Activated T-helper 17 cell treated with anti-CD3 and anti-CD28 coated beads, Interleukin-2, amount 50 U/mL, for 72 hours (primary cell): ENCODE measurements around the gene PI16. TPM values are rescaled to one million over a fixed set of nuclear protein-coding genes. Genes with fewer than 3 reads are reported as not detected.
A peak's percentile ranks its signal among the peaks of the same experiment; 100 is the strongest.
"Not testable (repeated sequence)": the region's sequence is repeated elsewhere in the genome, so short reads cannot be mapped to it uniquely, and the experiment has no call there.

ENCODE experiments used
- ATAC-seq: fragments of 150-1000 bp; cut with Tn5 transposase; replicated peaks from 2 replicates; pipeline ENCODE4 v1.10.0; 2021; ENCODE audit warnings: mild to moderate bottlenecking, moderate library complexity
- H3K27ac Mint-ChIP-seq: one replicate; pipeline ENCODE4 v1.8.0; 2022; ENCODE audit warnings: mixed read lengths
- H3K27me3 Mint-ChIP-seq: one replicate; pipeline ENCODE4 v1.8.0; 2022; ENCODE audit warnings: mixed read lengths
- H3K36me3 Mint-ChIP-seq: one replicate; pipeline ENCODE4 v1.8.0; 2022; ENCODE audit warnings: low read depth, mild to moderate bottlenecking, mixed read lengths
- H3K4me1 Mint-ChIP-seq: one replicate; pipeline ENCODE4 v1.8.0; 2022; ENCODE audit warnings: mixed read lengths
- H3K4me3 Mint-ChIP-seq: one replicate; pipeline ENCODE4 v1.8.0; 2022; ENCODE audit warnings: mild to moderate bottlenecking, mixed read lengths
- H3K9me3 Mint-ChIP-seq: one replicate; pipeline ENCODE4 v1.8.0; 2022; ENCODE audit warnings: mixed read lengths
- total RNA-seq, 2 donors: library from RNA; stranded (reverse); gene quantifications; one replicate each; pipeline ENCODE4 v1.2.3, GENCODE V29; 2022

The PI16 gene
- total RNA-seq, 2 donors from 2014 or later = 1.8 to 2.1 TPM

DNA sequence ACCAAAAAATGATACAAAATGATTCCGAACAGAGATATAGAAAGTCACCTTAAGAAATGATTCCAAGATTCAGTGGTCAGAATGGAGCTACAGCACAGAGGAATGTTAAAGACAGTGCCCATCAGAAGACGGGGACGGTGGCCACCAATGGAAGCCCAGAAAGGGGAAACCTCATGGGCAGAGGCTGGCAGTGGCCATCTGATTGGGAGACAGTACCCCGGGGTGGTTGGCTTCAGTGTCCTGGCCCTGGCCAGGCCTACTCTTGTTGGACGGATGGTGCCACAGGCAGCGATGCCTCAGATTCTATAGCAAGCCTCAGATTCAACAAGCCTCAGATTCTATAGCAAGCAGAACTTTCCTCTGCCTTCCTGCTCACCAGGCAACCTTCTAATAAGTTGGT, 16.6 kb upstream of the PI16 start:
- Mint-ChIP-seq H3K27me3 (peaks cover 6% of the 10 kb centered on the region), H3K4me1 (no peaks in the 10 kb centered on the region), H3K27ac (no peak overlapping the region), H3K9me3 (no peaks in the 10 kb centered on the region), H3K4me3 (no peak overlapping the region), H3K36me3 (no peaks in the 10 kb centered on the region)
- no peak for ATAC-seq

DNA sequence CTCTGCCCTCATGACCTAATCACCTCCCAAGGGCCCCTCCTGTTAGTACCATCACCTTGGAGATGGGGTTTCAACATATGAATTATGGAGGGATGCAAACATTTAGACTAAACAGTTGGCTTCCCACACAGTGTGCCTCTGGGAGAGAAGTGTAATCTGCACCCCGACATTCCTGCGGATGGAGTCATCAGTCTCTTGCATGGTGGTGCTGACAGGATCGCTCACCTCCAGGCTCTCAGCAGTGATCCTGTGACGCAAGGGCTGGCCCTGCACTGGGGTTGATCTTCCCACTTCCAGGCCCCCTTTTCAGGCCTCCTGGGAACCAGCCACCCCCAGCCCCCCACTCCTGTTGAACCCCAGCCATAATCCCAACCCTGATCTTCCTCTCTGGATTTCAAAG, 16.0 kb upstream of the PI16 start:
- no peaks in the 10 kb centered on the region for H3K36me3 Mint-ChIP-seq
- no peak overlapping the region for H3K4me3 Mint-ChIP-seq
- peaks cover 6% of the 10 kb centered on the region for H3K27me3 Mint-ChIP-seq
- no peaks in the 10 kb centered on the region for H3K4me1 Mint-ChIP-seq
- no peak overlapping the region for H3K27ac Mint-ChIP-seq
- no peak for ATAC-seq
- H3K9me3 Mint-ChIP-seq = no peaks in the 10 kb centered on the region

DNA sequence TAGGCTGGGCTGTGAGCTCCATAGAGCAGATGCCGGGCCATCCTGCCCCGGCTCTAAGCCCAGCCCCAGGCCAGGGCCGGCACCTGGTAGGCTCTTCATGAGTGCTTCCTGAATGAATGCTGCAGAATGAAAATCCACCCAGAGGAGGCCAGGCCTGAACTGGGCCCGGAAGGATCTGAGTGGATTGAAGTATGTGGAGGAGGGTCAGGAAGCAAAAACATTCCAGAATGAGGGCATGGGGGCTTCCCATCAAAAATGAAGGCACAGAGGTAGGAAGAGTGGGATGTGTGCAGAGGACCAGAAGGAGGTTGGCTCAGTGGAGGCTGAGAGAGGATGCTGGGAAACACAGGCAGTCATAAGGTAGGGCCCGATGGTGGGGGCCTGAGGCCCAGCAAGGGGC, 15.5 kb upstream of the PI16 start:
- H3K4me1 Mint-ChIP-seq, H3K27ac Mint-ChIP-seq, H3K9me3 Mint-ChIP-seq, H3K4me3 Mint-ChIP-seq, H3K36me3 Mint-ChIP-seq, ATAC-seq, H3K27me3 Mint-ChIP-seq: not testable (repeated sequence)

DNA sequence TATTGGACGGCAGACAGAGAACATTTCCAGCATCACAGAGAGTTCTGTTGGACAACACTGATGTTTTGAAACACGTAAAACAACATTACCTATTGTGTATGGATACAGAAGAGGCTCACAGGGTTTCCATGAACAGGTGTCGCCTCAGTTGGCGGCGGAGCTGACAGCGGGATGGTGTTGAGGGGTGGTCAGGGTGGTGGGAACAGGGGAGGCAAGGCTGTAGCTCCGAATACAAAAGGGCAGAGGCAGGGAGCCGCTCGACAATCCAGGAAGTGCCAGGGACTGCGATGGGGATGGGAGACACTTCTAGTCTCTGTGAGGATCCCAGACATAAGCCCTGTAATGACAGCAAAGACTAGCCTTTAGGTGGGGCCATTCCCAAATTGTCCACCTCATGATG, 14.5 kb upstream of the PI16 start:
- no peaks in the 10 kb centered on the region for H3K9me3 Mint-ChIP-seq
- no peak overlapping the region for H3K4me3 Mint-ChIP-seq
- peaks cover 6% of the 10 kb centered on the region for H3K27me3 Mint-ChIP-seq
- H3K4me1 Mint-ChIP-seq = peaks cover 3% of the 10 kb centered on the region
- ATAC-seq = no peak
- H3K36me3 Mint-ChIP-seq = no peaks in the 10 kb centered on the region
- H3K27ac Mint-ChIP-seq = no peak overlapping the region

DNA sequence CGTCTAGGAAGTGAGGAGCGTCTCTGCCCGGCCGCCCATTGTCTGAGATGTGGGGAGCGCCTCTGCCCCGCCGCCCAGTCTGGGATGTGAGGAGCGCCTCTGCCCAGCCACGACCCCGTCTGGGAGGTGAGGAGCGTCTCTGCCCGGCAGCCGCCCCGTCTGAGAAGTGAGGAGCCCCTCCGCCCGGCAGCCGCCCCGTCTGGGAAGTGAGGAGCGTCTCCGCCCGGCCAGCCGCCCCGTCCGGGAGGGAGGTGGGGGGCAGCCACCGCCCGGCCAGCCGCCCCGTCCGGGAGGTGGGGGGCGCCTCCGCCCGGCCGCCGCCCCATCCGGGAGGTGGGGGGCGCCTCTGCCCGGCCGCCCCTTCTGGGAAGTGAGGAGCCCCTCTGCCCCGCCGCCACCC, 13.0 kb upstream of the PI16 start:
- not testable (repeated sequence) for H3K27ac Mint-ChIP-seq, H3K9me3 Mint-ChIP-seq, ATAC-seq, H3K4me3 Mint-ChIP-seq, H3K4me1 Mint-ChIP-seq, H3K27me3 Mint-ChIP-seq, H3K36me3 Mint-ChIP-seq

DNA sequence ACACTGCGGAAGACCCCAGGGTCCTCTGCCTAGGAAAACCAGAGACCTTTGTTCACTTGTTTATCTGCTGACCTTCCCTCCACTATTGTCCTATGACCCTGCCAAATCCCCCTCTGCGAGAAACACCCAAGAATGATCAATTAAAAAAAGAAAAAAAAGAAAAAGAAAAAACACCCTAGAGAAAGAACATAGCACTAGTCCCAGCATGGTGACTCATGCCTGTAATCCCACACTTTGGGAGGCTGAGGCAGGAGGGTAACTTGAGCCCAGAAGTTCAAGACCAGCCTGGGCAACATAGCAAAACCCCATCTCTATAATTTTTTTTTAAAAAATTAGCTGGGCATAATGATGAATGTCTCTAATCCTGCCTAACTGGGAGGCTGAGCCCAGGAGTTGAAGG, 12.2 kb upstream of the PI16 start:
- ATAC-seq, H3K27me3 Mint-ChIP-seq, H3K27ac Mint-ChIP-seq, H3K36me3 Mint-ChIP-seq, H3K4me1 Mint-ChIP-seq, H3K9me3 Mint-ChIP-seq, H3K4me3 Mint-ChIP-seq: not testable (repeated sequence)

DNA sequence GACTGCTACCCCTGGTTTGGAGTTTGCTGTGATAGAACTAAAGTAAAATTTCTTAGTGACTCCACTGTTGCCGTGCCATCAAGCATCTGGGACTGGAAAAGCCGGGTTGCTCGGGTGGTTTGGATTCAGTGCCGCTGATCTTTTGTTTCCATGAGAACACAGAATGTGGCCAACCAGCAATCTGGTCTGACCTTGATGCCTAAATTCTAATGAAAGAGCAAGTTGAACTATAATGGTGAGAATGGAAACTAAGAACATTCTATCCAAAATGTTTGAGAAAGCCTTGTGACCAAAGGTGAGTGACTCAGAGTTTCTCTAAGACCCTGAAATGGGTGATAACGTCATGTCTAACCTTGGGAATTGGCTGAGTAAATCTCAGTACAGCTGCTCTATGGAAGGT, 9.9 kb upstream of the PI16 start:
- ATAC-seq = peak; percentile 58
- no peaks in the 10 kb centered on the region for H3K9me3 Mint-ChIP-seq
- H3K27ac Mint-ChIP-seq = no peak overlapping the region
- no peaks in the 10 kb centered on the region for H3K36me3 Mint-ChIP-seq
- H3K27me3 Mint-ChIP-seq = peaks cover 6% of the 10 kb centered on the region
- no peak overlapping the region for H3K4me3 Mint-ChIP-seq
- peaks cover 11% of the 10 kb centered on the region for H3K4me1 Mint-ChIP-seq

DNA sequence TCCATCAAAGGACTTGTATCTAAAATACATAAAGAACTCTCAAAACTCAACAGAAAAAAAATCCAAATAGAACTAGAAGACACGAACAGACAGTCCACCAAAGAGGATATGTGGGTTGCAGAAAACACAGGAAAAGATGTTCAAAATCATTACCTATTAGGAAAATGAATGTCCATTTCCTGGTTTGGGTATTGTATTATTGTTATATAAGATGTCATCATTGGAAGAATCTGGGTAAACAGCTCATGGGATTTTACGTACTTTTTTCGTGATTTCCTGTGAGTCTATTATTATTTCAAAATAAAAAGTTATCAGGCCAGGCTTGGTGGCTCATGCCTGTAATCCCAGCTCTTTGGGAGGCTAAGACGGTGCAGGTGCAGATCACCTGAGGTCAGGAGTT, 9.2 kb upstream of the PI16 start:
- peaks cover 2% of the 10 kb centered on the region for H3K27me3 Mint-ChIP-seq
- no peak overlapping the region for H3K27ac Mint-ChIP-seq
- no peaks in the 10 kb centered on the region for H3K36me3 Mint-ChIP-seq
- H3K9me3 Mint-ChIP-seq = no peaks in the 10 kb centered on the region
- H3K4me1 Mint-ChIP-seq = peaks cover 13% of the 10 kb centered on the region
- H3K4me3 Mint-ChIP-seq = no peak overlapping the region
- no peak for ATAC-seq

DNA sequence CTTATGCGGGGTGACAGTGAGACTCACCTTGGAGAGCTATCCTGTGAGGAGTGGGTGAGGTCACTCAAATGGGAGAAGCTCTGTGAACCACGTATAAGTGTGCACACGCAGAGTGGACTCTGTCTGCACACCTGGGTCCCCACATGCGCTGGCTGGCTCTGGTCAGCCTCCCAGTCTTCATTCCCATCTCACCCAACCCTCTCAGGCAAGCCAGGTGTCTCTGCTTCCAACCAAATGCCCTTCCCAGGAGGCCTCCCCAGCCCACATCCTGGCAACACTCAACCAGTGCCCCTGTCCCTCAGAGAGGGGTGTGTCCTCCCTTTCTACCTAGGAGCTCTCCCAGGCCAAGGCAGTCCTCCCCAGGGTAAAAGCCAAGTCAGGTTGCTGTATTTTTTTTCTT, 8.0 kb upstream of the PI16 start:
- ATAC-seq = no peak
- H3K4me1 Mint-ChIP-seq = peaks cover 13% of the 10 kb centered on the region
- no peak overlapping the region for H3K4me3 Mint-ChIP-seq
- H3K9me3 Mint-ChIP-seq = no peaks in the 10 kb centered on the region
- no peaks in the 10 kb centered on the region for H3K27me3 Mint-ChIP-seq
- H3K27ac Mint-ChIP-seq = no peak overlapping the region
- H3K36me3 Mint-ChIP-seq = no peaks in the 10 kb centered on the region

DNA sequence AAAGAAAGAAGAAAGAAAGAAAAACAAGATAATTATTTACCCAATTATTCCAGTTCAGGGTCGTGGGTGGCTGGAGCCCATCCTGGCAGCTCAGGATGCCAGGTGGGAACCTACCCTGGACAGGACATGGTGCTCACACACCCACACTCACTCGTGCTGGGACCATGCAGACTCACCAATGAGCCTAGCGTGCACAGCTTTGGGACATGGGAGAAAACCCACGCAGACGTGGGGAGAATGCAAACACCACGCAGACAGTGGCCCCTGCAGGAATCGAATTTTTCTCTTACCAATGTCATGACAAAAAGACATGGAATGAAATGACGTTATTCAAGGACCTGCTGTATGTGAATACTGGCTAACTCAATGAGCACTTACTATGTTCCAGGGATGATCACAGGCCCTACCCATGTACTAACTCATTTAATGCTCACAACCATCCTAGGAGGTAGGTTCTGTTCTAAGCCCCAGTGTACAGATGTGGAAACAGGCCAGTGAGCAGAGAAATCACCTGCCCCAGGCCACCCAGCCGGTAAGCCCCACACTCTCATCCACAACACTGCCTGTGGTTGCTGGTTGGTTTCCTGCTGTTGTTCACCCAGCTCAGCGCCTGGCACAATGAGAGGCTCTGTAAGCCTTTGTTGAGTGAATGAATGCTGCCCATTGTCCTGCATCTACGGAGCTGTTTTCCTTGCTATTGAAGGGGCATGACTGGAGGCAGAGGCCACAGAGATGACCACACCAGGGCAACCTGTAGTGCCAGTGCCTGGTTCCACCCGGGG, 6.8 kb upstream of the PI16 start:
- H3K36me3 Mint-ChIP-seq = no peaks in the 10 kb centered on the region
- no peaks in the 10 kb centered on the region for H3K9me3 Mint-ChIP-seq
- H3K4me1 Mint-ChIP-seq = peaks cover 13% of the 10 kb centered on the region
- ATAC-seq = peak; percentile 90
- peak overlapping the region; percentile 66 for H3K27ac Mint-ChIP-seq
- no peaks in the 10 kb centered on the region for H3K27me3 Mint-ChIP-seq
- peak overlapping the region; percentile 39 for H3K4me3 Mint-ChIP-seq

DNA sequence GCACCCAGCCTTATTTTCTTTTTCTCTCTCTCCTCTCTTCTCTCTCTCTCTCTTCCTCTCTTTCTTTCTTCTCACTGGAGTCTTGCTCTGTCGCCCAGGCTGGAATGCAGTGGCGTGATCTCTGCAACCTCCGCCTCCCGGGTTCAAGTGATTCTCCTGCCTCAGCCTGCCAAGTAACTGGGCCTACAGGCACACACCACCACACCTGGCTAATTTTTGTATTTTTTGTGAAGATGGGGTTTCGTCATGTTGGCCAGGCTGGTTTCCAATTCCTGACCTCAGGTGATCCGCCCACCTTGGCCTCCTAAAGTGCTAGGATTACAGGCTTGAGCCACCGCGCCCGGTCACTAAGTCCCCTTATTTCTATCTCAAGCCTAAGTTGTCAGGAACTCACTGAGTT, 5.5 kb upstream of the PI16 start:
- not testable (repeated sequence) for H3K9me3 Mint-ChIP-seq, H3K27me3 Mint-ChIP-seq, ATAC-seq, H3K36me3 Mint-ChIP-seq
- Mint-ChIP-seq H3K4me1 (peaks cover 21% of the 10 kb centered on the region), H3K4me3 (peak overlapping the region; percentile 8), H3K27ac (peak overlapping the region; percentile 19)

DNA sequence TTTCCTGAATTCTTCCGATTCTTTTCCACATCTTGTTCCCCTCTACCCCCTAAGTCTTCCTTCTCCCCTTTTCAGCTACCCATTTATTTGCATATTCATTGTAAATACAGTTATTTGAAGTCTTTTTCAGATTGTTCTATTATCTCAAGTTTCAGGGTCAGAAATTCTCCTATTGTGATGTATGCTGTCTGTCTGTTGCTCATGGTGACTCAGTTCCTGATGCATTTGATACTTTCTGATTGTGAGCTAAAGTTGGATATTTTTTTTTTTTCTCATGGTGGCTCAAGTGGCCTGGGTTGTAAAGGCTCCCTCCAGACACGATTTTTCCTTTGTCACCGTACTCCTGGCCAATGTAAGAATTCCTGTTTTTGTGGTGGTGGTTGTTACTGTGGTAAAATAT, 4.9 kb upstream of the PI16 start:
- Mint-ChIP-seq H3K27me3 (no peaks in the 10 kb centered on the region), H3K9me3 (no peaks in the 10 kb centered on the region), H3K36me3 (no peaks in the 10 kb centered on the region), H3K4me1 (peaks cover 25% of the 10 kb centered on the region), H3K27ac (peak overlapping the region; percentile 19), H3K4me3 (peak overlapping the region; percentile 8)
- peak; percentile 24 for ATAC-seq

DNA sequence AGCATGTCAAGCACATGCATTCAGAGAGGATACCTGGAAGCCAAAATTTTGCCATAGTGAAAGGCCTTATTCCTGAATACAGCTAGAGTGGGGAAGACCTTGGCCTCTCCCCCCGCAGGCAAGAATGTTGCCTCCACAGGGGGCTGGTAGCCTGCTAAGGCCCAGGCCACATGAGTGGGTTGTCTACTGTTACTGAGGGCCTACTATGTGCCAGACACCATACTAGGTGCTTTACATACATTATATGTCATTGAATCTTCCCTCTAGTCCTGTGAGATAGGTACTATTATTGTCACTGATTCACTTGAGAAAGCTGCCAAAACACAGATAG, 642 bp upstream of the PI16 start:
- Mint-ChIP-seq H3K36me3 (no peaks in the 10 kb centered on the region), H3K4me1 (peaks cover 40% of the 10 kb centered on the region)

DNA sequence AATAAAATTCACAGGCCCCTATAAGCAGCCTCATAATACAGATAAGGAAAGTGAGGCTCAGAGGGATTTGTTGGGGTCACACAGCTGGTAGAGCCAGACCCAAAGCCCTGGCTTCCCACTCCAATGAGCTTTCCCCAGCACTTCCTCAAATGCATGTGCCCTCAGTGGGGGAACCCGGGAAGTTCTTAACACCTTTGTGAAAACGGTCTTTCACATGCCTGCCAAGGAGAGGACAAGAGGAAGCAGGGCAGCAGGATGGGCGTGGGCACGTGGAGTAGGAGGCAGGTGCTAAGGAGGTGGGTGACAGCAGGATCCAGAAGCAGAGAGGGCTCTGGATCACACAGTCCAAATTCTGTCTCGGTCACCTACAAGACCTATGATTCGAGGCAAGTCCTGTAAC, 598 bp downstream of the PI16 start:
- ATAC-seq = no peak
- H3K27me3 Mint-ChIP-seq = no peaks in the 10 kb centered on the region
- peak overlapping the region; percentile 73 for H3K4me3 Mint-ChIP-seq

More for the DNA sequence above, 642 bp upstream of the PI16 start:
- no peak for ATAC-seq
- Mint-ChIP-seq H3K27ac (peak overlapping the region; percentile 72), H3K4me3 (peak overlapping the region; percentile 73), H3K9me3 (no peaks in the 10 kb centered on the region), H3K27me3 (no peaks in the 10 kb centered on the region)

DNA sequence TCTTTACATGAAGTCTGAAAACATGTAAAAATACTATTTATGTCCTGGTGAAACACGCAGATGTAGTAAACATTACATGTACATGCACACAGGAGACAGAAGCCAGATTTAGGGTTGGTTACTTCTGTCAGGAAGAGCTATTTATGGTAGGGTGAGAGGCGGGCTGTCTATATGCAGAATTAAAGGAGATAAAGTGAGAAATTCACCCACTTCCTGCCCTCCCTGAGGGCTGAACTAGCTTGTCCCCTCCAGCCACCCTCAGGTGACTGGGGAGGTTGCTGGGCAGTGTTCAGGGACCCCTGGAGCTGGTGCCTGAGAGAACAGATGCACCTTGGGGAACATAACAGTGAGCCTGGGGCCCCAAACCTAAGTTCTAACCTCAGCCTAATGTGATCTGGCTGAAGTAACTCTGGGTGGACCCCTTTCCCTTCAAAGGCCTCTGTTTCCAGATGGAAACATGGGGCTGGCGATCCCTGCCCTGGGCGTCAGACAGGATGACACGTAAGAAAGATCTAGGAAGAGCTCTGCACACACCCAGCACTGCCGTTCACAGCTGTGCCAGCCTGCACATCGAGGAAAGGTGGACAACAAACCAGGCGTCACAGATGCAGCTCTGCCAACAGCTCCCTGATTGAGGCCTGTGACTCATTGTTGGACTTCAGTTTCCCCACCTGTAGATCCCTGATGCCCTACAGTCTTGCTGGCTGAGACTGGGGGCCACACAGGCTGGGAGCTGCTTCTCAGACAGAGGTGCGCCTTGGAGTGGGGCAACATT, 1.3 kb downstream of the PI16 start:
- Mint-ChIP-seq H3K27ac (peak overlapping the region; percentile 72), H3K36me3 (no peaks in the 10 kb centered on the region), H3K4me1 (peaks cover 34% of the 10 kb centered on the region), H3K9me3 (no peaks in the 10 kb centered on the region), H3K4me3 (peak overlapping the region; percentile 73), H3K27me3 (no peaks in the 10 kb centered on the region)
- peak; percentile 51 for ATAC-seq

More for the DNA sequence above, 598 bp downstream of the PI16 start:
- Mint-ChIP-seq H3K4me1 (peaks cover 34% of the 10 kb centered on the region), H3K9me3 (no peaks in the 10 kb centered on the region), H3K27ac (peak overlapping the region; percentile 72), H3K36me3 (no peaks in the 10 kb centered on the region)
